ENCODE measurements around the gene CCDC24.

The CCDC24 gene

GRCh38 chr1:43981135-43981491 is 10.3 kb upstream of the CCDC24 start:
- DNase-seq = no peak

- no peak for DNase-seq
Measured at GRCh38 chr1:43981636-43982035, 9.8 kb upstream of the CCDC24 start.

GRCh38 chr1:43982241-43982640 is 9.2 kb upstream of the CCDC24 start:
- DNase-seq = no peak

- no peak for DNase-seq
Measured at GRCh38 chr1:43982808-43983207, 8.6 kb upstream of the CCDC24 start.

- DNase-seq = no peak
Measured at GRCh38 chr1:43983253-43983899, 8.0 kb upstream of the CCDC24 start.

- DNase-seq = no peak
Measured at GRCh38 chr1:43984855-43985254, 6.5 kb upstream of the CCDC24 start.

- no peak for DNase-seq
Measured at GRCh38 chr1:43985984-43986595, 5.3 kb upstream of the CCDC24 start.

- no peak for DNase-seq
Measured at GRCh38 chr1:43986712-43987111, 4.7 kb upstream of the CCDC24 start.

GRCh38 chr1:43987159-43987902 is 4.1 kb upstream of the CCDC24 start:
- no peak for DNase-seq

GRCh38 chr1:43990271-43991199 is 864 bp upstream of the CCDC24 start:
- DNase-seq = no peak

GRCh38 chr1:43991200-43991475 is 261 bp upstream of the CCDC24 start:
- DNase-seq = no peak

- no peak for DNase-seq
Measured at GRCh38 chr1:43992232-43992995, 1.0 kb downstream of the CCDC24 start.

GRCh38 chr1:43993206-43993914 is 2.0 kb downstream of the CCDC24 start:
- no peak for DNase-seq

- DNase-seq = no peak
Measured at GRCh38 chr1:43994071-43994470, 2.7 kb downstream of the CCDC24 start.

GRCh38 chr1:43994794-43995790 is 3.7 kb downstream of the CCDC24 start:
- DNase-seq = no peak

- no peak for DNase-seq
Measured at GRCh38 chr1:43995984-43996732, 4.8 kb downstream of the CCDC24 start.

GRCh38 chr1:43996733-43997115 is 5.3 kb downstream of the CCDC24 start:
- no peak for DNase-seq

GRCh38 chr1:43997295-43997999 is 6.0 kb downstream of the CCDC24 start:
- no peak for DNase-seq

- no peak for DNase-seq
Measured at GRCh38 chr1:43998000-43998378, 6.6 kb downstream of the CCDC24 start.
